ENCODE measurements around the gene ZNF428.

DNA sequence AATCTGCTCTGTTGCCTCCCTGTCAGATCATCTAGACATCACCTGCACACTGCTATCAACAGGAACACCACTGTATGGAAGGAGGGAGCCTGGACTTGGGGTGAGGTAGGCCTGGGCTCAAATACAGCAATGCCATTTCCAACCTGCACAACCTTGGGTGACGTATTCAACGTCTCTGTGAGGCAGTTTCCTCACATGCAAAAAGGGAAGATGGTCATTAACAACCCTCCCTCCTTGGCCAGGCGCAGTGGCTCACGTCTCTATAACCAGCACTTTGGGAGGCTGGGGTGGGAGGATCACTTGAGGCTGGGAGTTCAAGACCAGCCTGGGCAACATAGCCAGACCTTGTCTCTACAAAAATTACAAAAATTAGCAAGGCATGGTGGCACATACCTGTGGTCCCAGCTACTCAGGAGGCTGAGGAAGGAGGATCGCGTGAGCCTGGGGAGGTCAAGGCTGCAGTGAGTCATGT, 57.2 kb downstream of the ZNF428 start:
- TF ChIP-seq, protein P1, sequence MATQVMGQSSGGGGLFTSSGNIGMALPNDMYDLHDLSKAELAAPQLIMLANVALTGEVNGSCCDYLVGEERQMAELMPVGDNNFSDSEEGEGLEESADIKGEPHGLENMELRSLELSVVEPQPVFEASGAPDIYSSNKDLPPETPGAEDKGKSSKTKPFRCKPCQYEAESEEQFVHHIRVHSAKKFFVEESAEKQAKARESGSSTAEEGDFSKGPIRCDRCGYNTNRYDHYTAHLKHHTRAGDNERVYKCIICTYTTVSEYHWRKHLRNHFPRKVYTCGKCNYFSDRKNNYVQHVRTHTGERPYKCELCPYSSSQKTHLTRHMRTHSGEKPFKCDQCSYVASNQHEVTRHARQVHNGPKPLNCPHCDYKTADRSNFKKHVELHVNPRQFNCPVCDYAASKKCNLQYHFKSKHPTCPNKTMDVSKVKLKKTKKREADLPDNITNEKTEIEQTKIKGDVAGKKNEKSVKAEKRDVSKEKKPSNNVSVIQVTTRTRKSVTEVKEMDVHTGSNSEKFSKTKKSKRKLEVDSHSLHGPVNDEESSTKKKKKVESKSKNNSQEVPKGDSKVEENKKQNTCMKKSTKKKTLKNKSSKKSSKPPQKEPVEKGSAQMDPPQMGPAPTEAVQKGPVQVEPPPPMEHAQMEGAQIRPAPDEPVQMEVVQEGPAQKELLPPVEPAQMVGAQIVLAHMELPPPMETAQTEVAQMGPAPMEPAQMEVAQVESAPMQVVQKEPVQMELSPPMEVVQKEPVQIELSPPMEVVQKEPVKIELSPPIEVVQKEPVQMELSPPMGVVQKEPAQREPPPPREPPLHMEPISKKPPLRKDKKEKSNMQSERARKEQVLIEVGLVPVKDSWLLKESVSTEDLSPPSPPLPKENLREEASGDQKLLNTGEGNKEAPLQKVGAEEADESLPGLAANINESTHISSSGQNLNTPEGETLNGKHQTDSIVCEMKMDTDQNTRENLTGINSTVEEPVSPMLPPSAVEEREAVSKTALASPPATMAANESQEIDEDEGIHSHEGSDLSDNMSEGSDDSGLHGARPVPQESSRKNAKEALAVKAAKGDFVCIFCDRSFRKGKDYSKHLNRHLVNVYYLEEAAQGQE (IDR thresholded peaks at IDR 0.05; ENCODE audit: low read depth, low read length): no peak
- TF ChIP-seq, protein P2, sequence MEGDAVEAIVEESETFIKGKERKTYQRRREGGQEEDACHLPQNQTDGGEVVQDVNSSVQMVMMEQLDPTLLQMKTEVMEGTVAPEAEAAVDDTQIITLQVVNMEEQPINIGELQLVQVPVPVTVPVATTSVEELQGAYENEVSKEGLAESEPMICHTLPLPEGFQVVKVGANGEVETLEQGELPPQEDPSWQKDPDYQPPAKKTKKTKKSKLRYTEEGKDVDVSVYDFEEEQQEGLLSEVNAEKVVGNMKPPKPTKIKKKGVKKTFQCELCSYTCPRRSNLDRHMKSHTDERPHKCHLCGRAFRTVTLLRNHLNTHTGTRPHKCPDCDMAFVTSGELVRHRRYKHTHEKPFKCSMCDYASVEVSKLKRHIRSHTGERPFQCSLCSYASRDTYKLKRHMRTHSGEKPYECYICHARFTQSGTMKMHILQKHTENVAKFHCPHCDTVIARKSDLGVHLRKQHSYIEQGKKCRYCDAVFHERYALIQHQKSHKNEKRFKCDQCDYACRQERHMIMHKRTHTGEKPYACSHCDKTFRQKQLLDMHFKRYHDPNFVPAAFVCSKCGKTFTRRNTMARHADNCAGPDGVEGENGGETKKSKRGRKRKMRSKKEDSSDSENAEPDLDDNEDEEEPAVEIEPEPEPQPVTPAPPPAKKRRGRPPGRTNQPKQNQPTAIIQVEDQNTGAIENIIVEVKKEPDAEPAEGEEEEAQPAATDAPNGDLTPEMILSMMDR (IDR thresholded peaks at IDR 0.05): no peak
- no peak for TF ChIP-seq GABPA (IDR thresholded peaks at IDR 0.05; ENCODE audit: low read depth)
- no peak for TF ChIP-seq YY1 (IDR thresholded peaks at IDR 0.05; ENCODE audit: low read depth)
- TF ChIP-seq SIN3A (IDR thresholded peaks at IDR 0.05; ENCODE audit: borderline replicate concordance, low read depth, low read length): no peak
- TF ChIP-seq CHD2 (IDR thresholded peaks at IDR 0.05; ENCODE audit: low read length, partially characterized antibody): no peak
